A375 (cell line): ENCODE measurements around the gene TMEM270. TPM values are rescaled to one million over a fixed set of nuclear protein-coding genes. Genes with fewer than 3 reads are reported as not detected.

Source experiments
- total RNA-seq: library from RNA; depleted of rRNA; stranded (reverse); fragments of >200 nt; shearing (Covaris generic); gene quantifications from 2 replicates; pipeline ENCODE4 v1.2.3, GENCODE V29; 2014; rRNA removed

TMEM270 gene, protein sequence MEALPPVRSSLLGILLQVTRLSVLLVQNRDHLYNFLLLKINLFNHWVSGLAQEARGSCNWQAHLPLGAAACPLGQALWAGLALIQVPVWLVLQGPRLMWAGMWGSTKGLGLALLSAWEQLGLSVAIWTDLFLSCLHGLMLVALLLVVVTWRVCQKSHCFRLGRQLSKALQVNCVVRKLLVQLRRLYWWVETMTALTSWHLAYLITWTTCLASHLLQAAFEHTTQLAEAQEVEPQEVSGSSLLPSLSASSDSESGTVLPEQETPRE
- total RNA-seq, result 0.93 TPM in 1 of 2 replicates, not detected in the other

DNA sequence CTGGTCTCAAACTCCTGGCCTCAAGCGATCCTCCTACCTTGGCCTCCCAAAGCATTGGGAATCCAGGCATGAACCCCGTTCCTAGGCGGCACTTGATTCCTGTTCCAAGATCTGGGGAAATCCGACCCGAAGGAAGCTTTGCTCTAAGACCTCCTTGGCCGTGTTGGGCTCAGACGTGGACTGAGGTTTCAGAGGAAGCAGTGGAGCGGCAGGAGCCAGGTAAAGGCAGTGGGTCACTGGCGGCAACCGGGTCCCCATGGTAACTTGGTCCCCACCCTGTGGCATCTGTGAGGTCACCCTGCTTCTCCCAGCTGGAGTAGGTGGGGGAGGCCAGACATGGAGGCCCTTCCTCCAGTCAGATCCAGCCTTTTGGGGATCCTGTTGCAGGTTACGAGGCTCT lies at the start of gene TMEM270:
Gene TMEM270 (plus strand): TSS at position 301 of the 400 bp plus-strand sequence. CDS start 36 bp downstream, at position 337.

DNA sequence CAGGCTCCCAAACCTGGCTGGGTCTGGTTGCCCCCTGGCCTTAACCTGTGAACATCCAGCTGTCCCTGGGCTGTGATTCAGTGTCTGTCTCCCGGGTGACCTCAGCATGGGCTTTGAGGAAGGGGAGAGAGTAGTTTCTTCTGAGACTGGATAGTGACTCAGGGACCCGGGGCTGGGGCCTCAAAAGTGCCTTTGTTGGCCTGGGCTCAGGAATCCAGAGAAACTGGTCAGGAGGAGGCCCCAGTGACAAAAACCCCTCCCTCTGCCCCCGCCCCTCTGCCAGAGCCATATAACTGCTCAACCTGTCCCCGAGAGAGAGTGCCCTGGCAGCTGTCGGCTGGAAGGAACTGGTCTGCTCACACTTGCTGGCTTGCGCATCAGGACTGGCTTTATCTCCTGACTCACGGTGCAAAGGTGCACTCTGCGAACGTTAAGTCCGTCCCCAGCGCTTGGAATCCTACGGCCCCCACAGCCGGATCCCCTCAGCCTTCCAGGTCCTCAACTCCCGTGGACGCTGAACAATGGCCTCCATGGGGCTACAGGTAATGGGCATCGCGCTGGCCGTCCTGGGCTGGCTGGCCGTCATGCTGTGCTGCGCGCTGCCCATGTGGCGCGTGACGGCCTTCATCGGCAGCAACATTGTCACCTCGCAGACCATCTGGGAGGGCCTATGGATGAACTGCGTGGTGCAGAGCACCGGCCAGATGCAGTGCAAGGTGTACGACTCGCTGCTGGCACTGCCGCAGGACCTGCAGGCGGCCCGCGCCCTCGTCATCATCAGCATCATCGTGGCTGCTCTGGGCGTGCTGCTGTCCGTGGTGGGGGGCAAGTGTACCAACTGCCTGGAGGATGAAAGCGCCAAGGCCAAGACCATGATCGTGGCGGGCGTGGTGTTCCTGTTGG lies 30.0 kb upstream of the TMEM270 start, which contains the start of gene CLDN4:
Gene CLDN4 (plus strand): TSS at position 316 of the 903 bp plus-strand sequence. CDS start 206 bp downstream, at position 522.

DNA sequence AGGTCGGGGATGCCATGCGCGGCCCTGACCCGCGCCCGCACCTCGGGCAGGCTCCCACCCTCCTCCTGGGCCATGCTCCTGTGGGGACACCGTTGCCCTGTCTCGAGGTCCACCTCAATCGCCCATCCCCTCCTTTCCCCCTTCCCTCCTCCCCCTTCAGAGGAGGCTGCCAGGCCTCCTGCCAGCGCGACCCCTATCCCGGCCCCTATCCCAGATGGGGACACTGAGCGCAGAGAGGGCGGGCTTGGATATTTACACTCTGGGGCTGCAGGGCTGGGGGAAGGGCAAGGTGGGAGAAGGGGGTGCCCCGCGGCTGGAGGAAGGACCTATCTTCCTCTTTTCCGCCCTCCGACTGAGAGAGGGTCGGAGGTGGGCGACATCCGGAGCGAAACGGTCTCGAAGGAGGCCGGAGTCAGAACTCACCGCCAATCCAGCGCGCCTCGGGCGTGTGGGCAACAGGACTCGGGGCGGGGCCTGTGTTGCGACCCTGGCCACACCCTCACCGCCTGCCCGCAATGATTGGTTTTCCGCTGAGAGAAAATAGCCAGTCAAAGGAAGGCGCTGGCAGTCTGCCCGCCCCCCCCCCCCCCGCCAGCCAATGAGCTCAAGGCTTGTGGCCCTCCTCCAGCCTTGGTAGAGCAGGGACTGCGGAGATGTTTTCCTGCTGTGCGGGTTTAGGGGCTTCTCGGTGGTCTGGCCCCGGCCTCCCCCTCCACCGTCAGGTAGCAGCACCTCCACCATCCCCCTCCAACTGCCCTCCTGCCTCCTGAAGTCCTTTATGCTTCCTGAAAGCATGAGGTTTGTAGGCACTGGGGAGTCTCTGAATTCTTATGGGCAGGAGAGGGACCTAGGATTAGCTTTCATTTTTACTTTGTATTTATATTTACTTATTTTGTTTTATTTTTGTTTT lies 18.6 kb upstream of the TMEM270 start, which contains the start of gene METTL27:
Gene METTL27 (minus strand): TSS at position 450 of the 910 bp plus-strand sequence. CDS start 376 bp downstream, at position 74.

Other genes starting within 250 kb of the TMEM270 start
- 0.05 and 0.26 TPM in 2 replicates for gene MLXIPL, start 236.6 kb upstream of the TMEM270 start, total RNA-seq
- gene VPS37D, start 193.3 kb upstream of the TMEM270 start, total RNA-seq, result 3.2 and 7.2 TPM in 2 replicates
- 3.1 and 3.6 TPM in 2 replicates for gene DNAJC30, start 177.7 kb upstream of the TMEM270 start, total RNA-seq
- 105 and 106 TPM in 2 replicates for gene BUD23, start 177.6 kb upstream of the TMEM270 start, total RNA-seq
- 66.5 and 72.9 TPM in 2 replicates for gene STX1A, start 141.5 kb upstream of the TMEM270 start, total RNA-seq
- 35.9 and 42.6 TPM in 2 replicates for gene ABHD11, start 122.4 kb upstream of the TMEM270 start, total RNA-seq
- gene CLDN3, start 90.9 kb upstream of the TMEM270 start, total RNA-seq, result not detected in 2 replicates
- 6.8 and 8.0 TPM in 2 replicates for gene CLDN4, start 30.2 kb upstream of the TMEM270 start, total RNA-seq
- gene METTL27, start 18.6 kb upstream of the TMEM270 start, total RNA-seq, result 19.9 TPM in 2 replicates
- 0.04 TPM in 1 of 2 replicates, not detected in the other for gene ELN, start 167.0 kb downstream of the TMEM270 start, total RNA-seq
- gene LIMK1, start 222.6 kb downstream of the TMEM270 start, total RNA-seq, result 20.7 and 20.9 TPM in 2 replicates